ENCODE data around the gene PDE6A. TPM values are rescaled to one million over a fixed set of nuclear protein-coding genes. Genes with fewer than 3 reads are reported as not detected.

PDE6A gene
- total and polyA plus RNA-seq, 2 of the 13 experiments (the other 11 are each of a cell fraction or from before 2014, with no cell fraction given), result 0.01 TPM; not detected in 1

- CTCF ChIA-PET (ENCODE audit: low intra/inter-chr PET ratio, low total read pairs), result no interaction called here
- TF ChIP-seq ARNT (IDR thresholded peaks at IDR 0.05) (no peak), AHR (CRISPR knock-in tag; IDR thresholded peaks at IDR 0.05) (no peak), CHCHD3 (CRISPR knock-in tag; IDR thresholded peaks at IDR 0.05) (no peak), ZNF839 (CRISPR knock-in tag; IDR thresholded peaks at IDR 0.05; ENCODE audit: borderline replicate concordance) (no peak), MYNN (CRISPR knock-in tag; IDR thresholded peaks at IDR 0.05; ENCODE audit: low read depth) (no peak)
- POLR2A ChIA-PET, result no interaction called here
- ATAC-seq (no peak), FAIRE-seq (no peak), DNase-seq (ENCODE audit: low spot score) (no peak)
- Histone ChIP-seq H4K20me1 (ENCODE audit: insufficient read depth, low read length) (no peaks in the 10 kb centered on the region), H3K79me2 (ENCODE audit: insufficient read depth, low read length) (no peaks in the 10 kb centered on the region), H3K36me3 (replicated peaks in 1 of 2; ENCODE audit: control insufficient read depth in 1 of 2, insufficient read depth in 2 of 2, low read length in 2 of 2) (no peaks in the 10 kb centered on the region), H3K4me1 (ENCODE audit: insufficient read depth, low read length) (no peaks in the 10 kb centered on the region), H3K27me3 (ENCODE audit: control insufficient read depth in 1 of 2, insufficient read depth in 2 of 2, low read length in 2 of 2) (no peaks in the 10 kb centered on the region), H3K9ac (ENCODE audit: insufficient read depth, low read depth, low read length) (no peak overlapping the region), H3K4me2 (ENCODE audit: low read depth, low read length) (no peak overlapping the region), H3K27ac (ENCODE audit: extremely low read length, insufficient read depth, low read length) (no peak overlapping the region), H3K4me3 (replicated peaks in 1 of 3; ENCODE audit: insufficient read depth in 1 of 3, low read depth in 2 of 3, low read length in 3 of 3) (no peak overlapping the region), H2AFZ (ENCODE audit: low read length) (no peak overlapping the region), H3K9me3 (ENCODE audit: low read length) (no peaks in the 10 kb centered on the region)
- WGBS (ENCODE audit: low lambda C conversion rate), result 74% methylated on average over 4 of the region's 4 CpGs
- in situ Hi-C loops (cut with HindIII; ENCODE audit: extremely low pct_ligation_motif_present, low pct_unique_long_range_greater_than_20kb) (no loop called here), intact Hi-C loops (cut with micrococcal nuclease; ENCODE audit: unreplicated experiment) (no loop called here)
- no TSS peak for BruUV-seq (replicated peaks)
Observed at GRCh38 chr5:149855366-149855765, 89.2 kb downstream of the PDE6A start.

DNA sequence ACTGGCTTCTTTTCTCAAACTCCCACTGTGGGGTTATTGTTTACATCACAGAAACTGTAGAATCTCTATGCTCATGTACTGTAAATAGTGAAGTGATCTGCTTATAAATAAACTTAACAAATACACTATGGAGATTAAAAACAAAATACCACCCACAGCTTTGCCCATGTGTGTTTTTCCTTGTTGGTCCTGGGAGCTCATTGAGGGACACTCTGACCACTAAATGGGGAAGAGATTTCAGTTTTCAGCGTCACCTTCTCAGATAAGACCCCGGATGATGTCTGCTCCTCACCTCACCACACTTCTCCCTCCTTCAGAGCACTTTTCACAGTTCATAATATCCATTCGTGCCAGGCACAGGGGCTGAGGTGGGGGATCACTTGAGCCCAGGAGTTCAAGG is 89.7 kb downstream of the PDE6A start:
- Histone ChIP-seq H2AFZ (ENCODE audit: low read length) (no peak overlapping the region), H3K79me2 (ENCODE audit: insufficient read depth, low read length) (no peaks in the 10 kb centered on the region), H3K4me1 (ENCODE audit: insufficient read depth, low read length) (no peaks in the 10 kb centered on the region), H3K4me3 (replicated peaks in 1 of 3; ENCODE audit: insufficient read depth in 1 of 3, low read depth in 2 of 3, low read length in 3 of 3) (no peak overlapping the region), H3K27me3 (ENCODE audit: control insufficient read depth in 1 of 2, insufficient read depth in 2 of 2, low read length in 2 of 2) (no peaks in the 10 kb centered on the region), H3K27ac (ENCODE audit: extremely low read length, insufficient read depth, low read length) (no peak overlapping the region), H3K36me3 (replicated peaks in 1 of 2; ENCODE audit: control insufficient read depth in 1 of 2, insufficient read depth in 2 of 2, low read length in 2 of 2) (no peaks in the 10 kb centered on the region), H4K20me1 (ENCODE audit: insufficient read depth, low read length) (no peaks in the 10 kb centered on the region), H3K9ac (ENCODE audit: insufficient read depth, low read depth, low read length) (no peak overlapping the region), H3K9me3 (ENCODE audit: low read length) (no peaks in the 10 kb centered on the region), H3K4me2 (ENCODE audit: low read depth, low read length) (no peak overlapping the region)
- intact Hi-C loops (cut with micrococcal nuclease; ENCODE audit: unreplicated experiment), result loop anchor here (5.0 kb wide), 1 partner anchor 137 kb away; no protein-coding TSS in a partner anchor
- FAIRE-seq (no peak), DNase-seq (ENCODE audit: low spot score) (no peak), ATAC-seq (no peak)
- in situ Hi-C loops (cut with HindIII; ENCODE audit: extremely low pct_ligation_motif_present, low pct_unique_long_range_greater_than_20kb), result no loop called here
- POLR2A ChIA-PET, result no interaction called here
- CTCF ChIA-PET (ENCODE audit: low intra/inter-chr PET ratio, low total read pairs), result no interaction called here
- WGBS (ENCODE audit: low lambda C conversion rate), result 57% methylated on average over 3 of the region's 3 CpGs
- BruUV-seq (replicated peaks), result no TSS peak
- TF ChIP-seq GMEB1 (CRISPR knock-in tag; IDR thresholded peaks at IDR 0.05; ENCODE audit: borderline replicate concordance) (no peak), ZNF24 (IDR thresholded peaks at IDR 0.05) (no peak), PRMT3 (CRISPR knock-in tag; IDR thresholded peaks at IDR 0.05; ENCODE audit: borderline replicate concordance, low read depth) (no peak), JDP2 (CRISPR knock-in tag; IDR thresholded peaks at IDR 0.05; ENCODE audit: borderline replicate concordance) (no peak), ZNF335 (CRISPR knock-in tag; IDR thresholded peaks at IDR 0.05) (no peak), ZNF331 (CRISPR knock-in tag; IDR thresholded peaks at IDR 0.05) (no peak), NR1H2 (CRISPR knock-in tag; IDR thresholded peaks at IDR 0.05; ENCODE audit: borderline replicate concordance, low read depth) (no peak), DNMT3B (CRISPR knock-in tag; conservative IDR thresholded peaks at IDR 0.05) (no peak), DNMT1 (CRISPR knock-in tag; IDR thresholded peaks at IDR 0.05) (no peak), DMAP1 (CRISPR knock-in tag; IDR thresholded peaks at IDR 0.05) (no peak), ELK4 (CRISPR knock-in tag; IDR thresholded peaks at IDR 0.05; ENCODE audit: borderline replicate concordance) (no peak), NRL (CRISPR knock-in tag; IDR thresholded peaks at IDR 0.05; ENCODE audit: borderline replicate concordance) (no peak), CREBL2 (CRISPR knock-in tag; IDR thresholded peaks at IDR 0.05; ENCODE audit: borderline replicate concordance) (no peak), MBD4 (IDR thresholded peaks at IDR 0.05; ENCODE audit: borderline replicate concordance, low read length) (no peak)
